GM12878 (cell line): ENCODE measurements around the gene DNASE1L3.

ENCODE experiments used
- NFIC ChIP-seq: IDR thresholded peaks from 2 replicates; pipeline ENCODE4 v1.6.1; 2012; ENCODE audit warnings: low read depth, mild to moderate bottlenecking, inconsistent platforms, low read length, moderate library complexity
- TF ChIP-seq, protein P1 (sequence below), 3 experiments: IDR thresholded peaks in 2 of 3; conservative IDR thresholded peaks in 1 of 3; 2 replicates each; pipeline ENCODE4 v1.5.1; 2011; ENCODE audit warnings: low read depth in 3 of 3, low read length in 3 of 3, mild to moderate bottlenecking in 3 of 3, control low read depth in 2 of 3, moderate library complexity in 2 of 3, inconsistent platforms in 1 of 3, mixed read lengths in 1 of 3; ENCODE audit not compliant: control insufficient read depth in 2 of 3, insufficient read depth in 1 of 3; ENCODE audit errors: extremely low read depth in 1 of 3

DNA sequence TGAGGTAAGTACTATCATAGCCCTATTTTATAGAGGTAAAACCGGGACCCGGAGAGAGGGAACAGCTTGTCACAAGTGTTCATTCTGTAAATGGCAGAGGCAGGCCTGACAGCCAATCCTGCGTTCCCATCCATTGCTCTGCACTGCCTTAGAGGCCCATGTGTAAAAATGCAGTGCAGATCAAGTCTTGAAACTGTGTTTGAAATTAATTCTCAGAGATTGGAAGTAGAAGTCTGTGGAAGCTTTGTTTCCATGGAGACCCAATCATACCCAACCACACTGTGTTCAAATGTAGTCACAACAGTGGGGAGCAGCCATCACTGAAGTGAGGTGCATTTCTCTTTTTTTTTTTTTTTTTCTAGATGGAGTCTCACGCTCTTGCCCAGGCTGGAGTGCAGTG, 13.1 kb upstream of the DNASE1L3 start:
- TF ChIP-seq, protein P1, sequence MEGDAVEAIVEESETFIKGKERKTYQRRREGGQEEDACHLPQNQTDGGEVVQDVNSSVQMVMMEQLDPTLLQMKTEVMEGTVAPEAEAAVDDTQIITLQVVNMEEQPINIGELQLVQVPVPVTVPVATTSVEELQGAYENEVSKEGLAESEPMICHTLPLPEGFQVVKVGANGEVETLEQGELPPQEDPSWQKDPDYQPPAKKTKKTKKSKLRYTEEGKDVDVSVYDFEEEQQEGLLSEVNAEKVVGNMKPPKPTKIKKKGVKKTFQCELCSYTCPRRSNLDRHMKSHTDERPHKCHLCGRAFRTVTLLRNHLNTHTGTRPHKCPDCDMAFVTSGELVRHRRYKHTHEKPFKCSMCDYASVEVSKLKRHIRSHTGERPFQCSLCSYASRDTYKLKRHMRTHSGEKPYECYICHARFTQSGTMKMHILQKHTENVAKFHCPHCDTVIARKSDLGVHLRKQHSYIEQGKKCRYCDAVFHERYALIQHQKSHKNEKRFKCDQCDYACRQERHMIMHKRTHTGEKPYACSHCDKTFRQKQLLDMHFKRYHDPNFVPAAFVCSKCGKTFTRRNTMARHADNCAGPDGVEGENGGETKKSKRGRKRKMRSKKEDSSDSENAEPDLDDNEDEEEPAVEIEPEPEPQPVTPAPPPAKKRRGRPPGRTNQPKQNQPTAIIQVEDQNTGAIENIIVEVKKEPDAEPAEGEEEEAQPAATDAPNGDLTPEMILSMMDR (IDR thresholded peaks at IDR 0.05 in 2 of 3, conservative IDR thresholded peaks at IDR 0.05 in 1 of 3; ENCODE audit: control insufficient read depth in 2 of 3, extremely low read depth in 1 of 3, insufficient read depth in 1 of 3, low read depth in 3 of 3, low read length in 3 of 3) = no peak
- TF ChIP-seq NFIC = no peak
